Measurements from ENCODE around the gene CIB4.

CIB4 gene

DNA sequence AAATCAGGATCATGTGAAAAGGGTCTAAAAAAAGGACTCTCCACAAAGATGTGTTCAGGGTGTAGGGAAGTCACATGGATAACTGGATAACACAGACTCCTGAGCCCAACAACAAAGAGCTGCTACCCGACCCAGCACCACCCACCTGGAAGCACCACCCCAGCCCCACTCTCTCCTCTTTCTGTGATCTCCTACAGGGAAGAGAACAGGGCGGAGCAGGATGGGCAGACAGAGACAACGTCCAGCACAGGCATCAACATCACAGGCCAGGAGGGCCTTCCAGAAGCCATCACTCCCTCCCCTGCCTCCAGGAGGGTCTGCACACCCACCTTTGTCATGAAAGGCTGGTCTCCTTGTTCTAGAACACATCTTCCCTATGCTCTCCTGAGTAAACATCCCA lies 1.3 kb upstream of the CIB4 start:
- no peak for DNase-seq (ENCODE audit: low read depth in 2 of 2)

DNA sequence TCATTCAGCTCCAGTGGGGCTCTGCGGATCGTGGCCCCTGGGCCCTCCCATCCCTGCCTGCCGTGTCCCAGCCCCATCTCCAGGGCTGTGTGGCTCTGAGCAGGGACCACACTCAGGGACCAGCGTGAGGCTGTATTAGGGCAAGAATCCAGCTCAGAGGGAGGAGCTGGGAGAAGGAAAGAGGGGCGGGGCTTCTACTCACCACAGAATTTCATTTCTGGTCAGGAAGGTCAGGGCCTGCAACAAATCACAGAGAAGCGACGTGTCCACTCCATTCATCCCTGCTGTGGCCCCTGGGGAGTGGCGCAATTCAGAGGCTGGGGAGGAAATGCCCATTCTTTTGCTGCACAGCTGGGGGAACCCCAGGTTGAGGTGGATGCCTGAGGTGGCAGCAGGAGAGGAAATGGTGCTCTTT lies 828 bp downstream of the CIB4 start:
- DNase-seq (ENCODE audit: low read depth in 2 of 2): no peak

DNA sequence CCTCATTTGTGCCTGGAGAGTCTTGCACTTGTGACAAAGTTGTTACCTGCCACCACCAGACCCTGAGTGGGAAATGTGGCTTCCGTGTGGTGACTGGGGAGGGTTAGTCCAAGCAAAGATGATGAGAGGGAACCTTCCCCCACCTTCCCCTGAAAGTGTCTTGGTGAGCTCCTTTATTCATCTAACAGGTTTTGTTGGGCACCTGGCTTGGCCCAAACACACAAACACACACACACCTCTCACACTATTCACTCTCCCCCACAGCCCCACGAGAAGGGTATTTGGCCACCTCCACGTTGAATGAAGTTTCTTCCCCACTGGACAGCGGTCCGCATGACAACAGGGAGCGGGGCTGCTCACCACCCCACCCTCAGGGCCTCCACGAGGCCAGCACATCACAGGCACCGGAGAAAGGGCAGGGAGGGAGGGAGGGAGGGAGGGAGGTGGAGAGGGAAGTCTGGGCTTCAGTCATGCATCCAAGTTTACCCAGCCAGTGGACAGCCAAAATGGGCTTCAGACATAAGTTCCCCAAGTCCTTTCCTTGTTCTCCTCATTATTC lies 1.4 kb downstream of the CIB4 start:
- DNase-seq (ENCODE audit: low read depth in 2 of 2): no peak

DNA sequence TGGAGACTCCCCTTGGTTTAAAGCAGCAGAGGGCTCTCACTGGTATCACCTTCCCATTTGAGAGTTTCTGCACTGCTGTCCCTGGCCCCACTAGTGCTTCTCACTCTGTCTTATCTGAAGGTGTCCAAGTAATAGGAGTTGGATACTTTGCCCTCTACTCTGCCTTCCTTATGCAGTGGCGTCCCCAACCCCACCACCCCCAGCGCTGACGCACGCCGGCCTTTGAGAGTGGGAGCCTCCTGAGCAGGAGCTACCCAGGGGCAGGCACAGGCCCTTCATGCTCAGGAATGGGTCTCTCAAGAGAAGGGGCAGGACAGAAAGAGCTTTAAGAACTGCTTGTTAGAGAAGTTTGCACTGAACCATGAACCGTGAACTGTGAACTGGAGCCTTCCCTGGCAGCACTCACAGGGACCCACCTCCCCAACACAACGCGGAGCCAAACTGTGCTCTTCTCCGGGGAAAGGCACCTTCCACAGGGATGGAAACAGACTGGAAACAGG lies 3.3 kb downstream of the CIB4 start:
- DNase-seq (ENCODE audit: low read depth in 2 of 2): no peak

DNA sequence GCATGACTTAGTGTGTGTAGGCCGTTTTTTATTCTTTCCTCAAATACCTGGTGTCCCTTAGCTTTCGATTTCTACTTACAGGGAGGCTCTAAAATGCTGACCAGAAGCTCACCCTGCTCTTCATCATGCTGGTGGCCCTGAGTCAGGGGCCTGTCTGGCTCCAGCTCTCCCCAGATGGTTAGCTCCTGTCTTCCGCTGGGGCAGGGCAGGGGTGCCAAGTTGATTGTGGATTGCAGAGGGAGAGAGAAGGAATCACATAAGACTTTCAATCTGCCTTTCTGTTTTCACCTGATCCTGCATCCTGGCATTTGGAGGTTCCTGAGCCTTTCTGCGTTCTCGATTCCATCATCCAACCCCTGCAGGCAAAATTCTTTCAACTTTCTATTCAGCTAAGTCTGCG lies 4.2 kb downstream of the CIB4 start:
- no peak for DNase-seq (ENCODE audit: low read depth in 2 of 2)

DNA sequence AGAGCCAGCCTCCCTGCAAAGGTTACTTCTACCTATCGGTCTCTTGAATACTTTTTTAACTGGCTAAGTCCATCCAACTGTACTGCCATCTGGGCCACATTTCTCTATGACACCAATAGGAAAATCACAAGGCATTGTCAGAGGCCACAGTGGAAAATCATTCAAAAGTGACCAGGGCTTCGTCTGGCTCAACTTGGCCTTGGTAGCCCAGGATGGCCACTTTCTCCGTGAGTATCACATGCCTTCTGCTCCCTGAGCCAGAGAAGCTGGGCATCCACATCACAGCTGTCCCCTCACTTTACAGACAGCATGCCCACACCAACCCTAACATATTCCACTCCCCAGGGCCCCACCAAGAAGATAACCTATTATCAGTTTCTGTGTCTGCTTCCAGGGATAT lies 5.8 kb downstream of the CIB4 start:
- no peak for DNase-seq (ENCODE audit: low read depth in 2 of 2)

DNA sequence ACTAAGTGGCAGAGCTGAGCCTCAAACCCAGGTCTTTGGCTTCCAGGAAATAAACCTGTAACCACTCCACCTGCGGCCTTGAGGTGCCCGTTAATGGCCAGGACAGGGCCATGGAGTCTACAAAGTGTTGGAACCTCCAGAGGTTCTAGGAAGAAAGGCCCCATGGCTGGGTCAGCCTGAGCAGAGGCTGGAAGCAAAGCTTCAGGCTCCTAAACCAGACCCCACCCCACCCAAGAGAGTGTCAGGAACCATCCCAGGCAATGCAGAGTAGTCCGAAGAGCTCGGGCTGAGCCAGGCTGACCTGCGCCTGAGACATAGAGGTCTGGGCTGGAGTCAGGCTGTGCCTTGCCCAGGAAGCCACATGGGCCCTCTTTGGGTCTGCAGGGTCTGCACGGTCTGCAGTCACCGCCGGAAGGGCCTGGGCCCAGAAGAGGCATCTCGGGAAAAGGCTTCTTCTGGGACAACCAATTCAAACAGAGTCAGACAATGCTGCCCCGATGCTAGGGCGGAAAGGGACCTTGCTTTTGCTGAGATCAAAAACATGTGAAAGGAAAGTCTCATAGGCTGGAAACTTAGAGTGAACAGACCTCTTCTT lies 6.4 kb downstream of the CIB4 start:
- no peak for DNase-seq (ENCODE audit: low read depth in 2 of 2)

DNA sequence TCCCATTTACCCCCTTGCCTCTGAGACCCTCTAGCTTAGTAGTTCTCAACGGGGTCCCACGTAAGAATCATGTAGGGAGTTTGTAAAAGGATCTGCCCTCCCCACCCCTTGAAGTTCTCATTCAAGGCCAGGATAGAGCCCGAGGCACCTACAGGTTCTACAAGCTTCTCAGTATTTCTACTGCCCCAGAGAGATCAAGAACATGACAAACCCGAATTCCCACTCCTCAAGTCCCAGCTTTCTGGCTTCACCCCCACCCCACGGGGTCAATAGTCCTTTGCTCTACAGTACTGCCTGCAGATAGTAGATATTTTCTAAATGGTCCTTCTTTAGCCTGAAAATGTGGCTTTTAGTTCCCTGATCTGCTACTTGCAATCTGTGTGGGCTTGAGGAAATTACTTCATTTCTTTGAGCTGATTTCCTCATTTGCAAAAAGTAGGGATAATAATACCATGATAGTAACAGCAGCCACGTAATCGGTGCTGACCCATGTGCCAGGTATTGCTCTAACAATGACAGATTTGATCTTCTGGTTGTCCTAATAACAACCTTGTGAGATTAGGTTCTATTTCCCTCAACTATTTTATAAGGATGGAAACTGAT lies 7.1 kb downstream of the CIB4 start:
- DNase-seq (ENCODE audit: low read depth in 2 of 2): no peak

DNA sequence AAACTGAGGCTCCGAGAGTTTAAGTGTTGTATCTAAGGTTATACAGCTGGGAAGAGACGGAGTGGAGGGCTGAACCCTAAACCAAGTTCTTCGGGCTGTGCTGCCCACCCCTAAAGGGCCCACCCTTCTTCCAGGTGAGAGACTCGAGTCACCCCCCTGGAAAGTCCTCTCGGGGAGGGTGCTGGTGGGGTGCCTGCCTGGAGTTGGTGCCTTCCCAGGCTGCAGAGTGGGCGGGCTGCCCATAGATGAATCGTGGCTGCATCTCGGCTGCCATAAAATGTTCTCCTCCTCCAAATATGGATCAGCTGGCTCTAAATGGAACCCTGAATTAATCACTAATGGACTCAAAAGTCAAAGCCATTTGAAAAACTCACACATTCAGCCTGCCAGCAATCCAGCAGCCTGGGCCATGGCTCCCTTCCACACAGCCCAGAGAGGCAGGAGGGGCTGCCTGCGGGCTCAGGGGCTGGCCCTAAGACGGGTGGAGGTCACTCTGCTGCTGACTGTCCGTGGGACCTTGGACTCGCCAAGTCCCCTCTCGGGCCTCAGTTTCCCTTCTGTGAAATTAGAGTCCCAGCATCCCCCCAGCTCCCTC lies 7.7 kb downstream of the CIB4 start:
- DNase-seq (ENCODE audit: low read depth in 2 of 2): no peak

DNA sequence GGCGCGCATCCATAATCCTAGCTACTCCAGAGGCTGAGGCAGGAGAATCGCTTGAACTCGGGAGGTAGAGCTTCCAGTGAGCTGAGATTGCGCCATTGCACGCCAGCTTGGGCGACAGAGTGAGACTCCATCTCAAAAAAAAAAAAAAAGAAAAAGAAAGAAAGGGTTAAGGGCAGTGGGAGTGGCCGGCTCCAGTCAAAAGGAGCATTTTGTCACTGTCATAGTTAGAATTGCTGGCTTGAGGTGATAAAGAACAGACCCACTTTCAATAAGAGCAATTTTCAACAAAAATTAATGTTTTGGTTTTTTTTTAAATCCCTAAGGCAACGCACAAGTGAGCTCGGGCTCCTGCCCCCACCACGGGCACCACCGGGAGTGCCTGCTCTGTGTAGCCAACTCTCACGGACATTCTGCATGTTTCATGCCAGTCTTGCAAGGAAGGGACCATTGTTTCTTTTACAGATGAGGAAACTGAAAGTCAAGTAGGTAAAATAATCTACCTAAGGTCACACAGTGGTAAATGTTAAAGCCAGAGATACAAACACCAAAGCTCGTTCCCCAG lies 8.5 kb downstream of the CIB4 start:
- DNase-seq (ENCODE audit: low read depth in 2 of 2): no peak

DNA sequence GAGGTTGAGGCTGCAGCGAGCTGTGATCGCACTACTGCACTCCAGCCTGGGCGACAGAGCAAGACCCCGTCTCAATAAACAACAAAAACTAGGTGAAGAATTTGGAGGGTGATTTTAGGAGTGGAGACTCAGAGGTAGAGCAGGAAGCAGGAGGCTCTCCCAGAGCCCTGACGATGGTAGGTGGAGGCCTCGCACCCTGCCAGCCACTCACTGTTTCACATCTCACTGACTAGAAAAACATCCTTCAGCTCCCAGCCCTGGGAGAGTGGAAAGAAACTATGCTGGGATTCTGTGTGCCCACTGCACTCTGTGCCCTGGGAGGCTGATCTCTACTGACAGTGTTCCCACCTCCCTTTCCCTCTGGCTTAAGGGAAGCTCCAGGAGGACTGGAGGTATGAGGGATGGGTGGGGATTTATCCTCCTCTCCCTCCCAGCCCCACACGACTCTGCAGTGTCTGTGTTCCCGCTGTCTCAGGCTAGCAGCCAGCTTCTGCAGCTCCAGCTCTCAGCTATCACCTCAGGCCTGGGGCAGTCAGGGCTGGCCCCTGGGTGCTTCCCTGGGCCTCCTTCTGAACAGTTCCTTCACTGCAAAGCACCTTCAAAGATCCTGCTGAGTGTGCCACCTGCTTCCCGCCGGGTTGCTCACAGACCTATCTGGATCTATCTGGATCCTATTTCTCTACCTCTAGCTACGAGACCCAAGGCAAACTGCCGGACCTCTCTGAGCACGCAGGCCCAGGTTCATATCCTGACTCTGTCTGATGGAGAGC lies 9.6 kb downstream of the CIB4 start:
- DNase-seq (ENCODE audit: low read depth in 2 of 2): no peak

DNA sequence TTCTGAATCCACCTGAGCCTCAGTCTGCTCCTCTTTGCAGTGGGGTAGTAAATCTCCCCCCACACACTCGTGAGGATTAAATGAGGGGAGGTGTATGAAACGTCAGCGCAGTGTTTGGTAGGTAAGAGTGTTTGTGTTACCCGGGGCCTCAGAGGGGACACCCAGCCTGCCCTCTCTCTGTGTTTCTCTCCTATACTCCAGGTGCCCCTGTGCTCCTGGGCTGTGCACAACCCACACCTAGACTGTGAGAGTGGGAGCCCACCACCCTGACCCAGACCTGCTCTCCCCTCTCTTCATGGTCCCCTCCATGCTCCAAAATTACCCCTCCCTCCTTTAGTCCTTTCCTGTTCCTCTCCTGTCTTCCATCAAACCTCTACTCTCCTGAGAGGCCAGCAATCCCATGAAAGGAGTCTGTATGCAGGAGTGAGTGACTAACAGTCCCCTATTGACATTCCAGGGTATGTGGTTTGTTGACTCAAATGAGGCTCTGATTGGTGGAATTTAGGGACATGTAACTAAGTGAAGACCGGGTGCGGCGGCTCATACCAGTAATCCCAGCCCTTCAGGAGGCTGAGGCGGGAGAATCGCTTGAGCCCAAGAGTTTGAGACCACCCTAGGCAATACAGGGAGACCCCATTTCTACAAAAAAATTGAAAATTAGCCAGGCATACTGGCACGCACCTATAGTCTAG lies 10.4 kb downstream of the CIB4 start:
- DNase-seq (ENCODE audit: low read depth in 2 of 2): no peak

DNA sequence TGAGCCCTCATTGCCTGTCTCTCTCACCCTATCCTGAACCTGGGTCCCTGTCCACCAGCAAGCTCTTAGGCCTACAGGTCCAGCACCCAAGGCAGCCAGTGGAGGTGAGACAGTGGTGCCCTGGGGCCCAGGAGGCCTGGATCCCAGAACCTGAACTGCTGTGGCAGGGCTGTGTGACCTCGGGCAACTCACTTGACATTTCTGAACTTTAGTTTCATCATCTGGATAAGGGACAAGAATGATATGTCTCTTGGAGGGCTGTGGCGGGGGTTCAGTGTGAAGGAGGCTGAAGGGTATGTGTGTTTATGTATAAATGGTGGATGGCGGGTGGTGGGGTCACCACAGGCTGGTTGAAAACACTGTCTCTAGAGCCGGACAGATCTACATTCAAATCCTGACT lies 10.9 kb downstream of the CIB4 start:
- DNase-seq (ENCODE audit: low read depth in 2 of 2): no peak

DNA sequence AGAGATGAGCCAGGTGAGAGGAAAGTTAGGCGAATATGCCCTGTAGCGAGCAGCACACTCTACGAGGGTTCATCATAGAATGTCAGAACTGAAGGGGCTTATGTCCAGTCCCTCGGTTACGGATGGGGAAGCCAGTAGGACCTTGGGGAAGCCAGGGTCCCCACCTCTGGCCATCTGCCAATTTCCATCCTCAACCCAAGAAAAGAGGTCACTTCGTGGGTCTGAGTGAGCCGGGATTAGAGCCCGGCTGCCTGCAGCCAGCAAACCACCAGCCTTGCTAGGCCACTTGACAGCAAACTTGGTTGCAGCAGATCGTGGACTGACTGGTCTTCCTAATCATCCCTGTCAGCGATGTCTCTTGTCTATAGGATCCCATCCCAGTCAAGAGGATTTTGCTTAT lies 11.4 kb downstream of the CIB4 start:
- DNase-seq (ENCODE audit: low read depth in 2 of 2): no peak

DNA sequence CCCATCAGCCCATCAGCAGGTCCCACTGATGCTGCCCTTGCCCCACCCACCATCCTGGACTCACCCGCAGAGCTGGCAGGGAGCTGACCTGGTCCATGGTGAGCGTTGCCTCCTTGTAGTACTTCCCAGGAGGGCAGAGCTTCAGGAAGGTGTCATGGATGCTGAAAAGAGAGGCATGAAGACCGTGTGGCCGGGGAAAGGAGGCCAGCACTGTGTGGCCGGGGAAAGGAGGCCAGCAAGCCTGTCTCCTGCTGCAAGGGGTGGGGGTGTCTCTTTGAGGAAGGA lies 11.9 kb downstream of the CIB4 start:
- no peak for DNase-seq (ENCODE audit: low read depth in 2 of 2)

DNA sequence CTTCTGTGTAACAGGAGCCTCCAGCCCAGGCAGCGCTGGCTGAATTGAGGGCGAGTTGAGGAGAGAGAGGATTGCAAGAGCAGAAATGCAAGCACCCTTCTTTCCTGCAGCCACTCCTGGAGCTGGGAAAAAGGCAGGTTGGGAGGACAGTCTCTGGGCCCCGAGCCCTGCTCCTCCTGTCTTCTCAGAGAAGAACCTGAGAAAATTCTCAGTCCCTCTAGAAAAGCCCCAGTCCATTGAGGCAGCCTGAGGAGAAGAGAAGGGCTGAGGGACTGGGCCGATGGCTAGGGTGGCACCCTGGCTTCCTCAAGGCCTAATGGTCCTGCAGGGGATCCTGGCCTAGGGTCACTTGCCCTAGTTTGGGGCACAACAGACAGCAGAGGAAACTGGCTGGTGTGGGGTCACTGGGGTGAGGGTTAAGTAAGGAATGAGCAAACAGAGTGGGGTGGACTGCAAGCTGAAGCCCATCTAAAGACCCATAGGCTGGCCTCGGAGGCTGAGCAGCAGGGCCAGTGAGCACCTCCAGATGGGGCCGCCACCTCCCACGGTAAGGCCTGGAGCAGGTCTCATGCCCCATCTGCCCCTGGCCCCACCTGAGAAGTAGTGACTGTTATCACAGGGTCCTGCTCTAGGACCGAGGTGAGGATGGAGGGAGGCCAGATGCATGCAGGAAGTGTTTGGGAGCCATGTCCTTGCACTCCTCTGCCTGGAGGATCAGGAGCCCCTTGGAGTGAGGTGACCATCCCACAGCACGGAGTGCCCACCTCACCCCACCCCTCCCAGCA lies 12.4 kb downstream of the CIB4 start:
- DNase-seq (ENCODE audit: low read depth in 2 of 2): no peak

DNA sequence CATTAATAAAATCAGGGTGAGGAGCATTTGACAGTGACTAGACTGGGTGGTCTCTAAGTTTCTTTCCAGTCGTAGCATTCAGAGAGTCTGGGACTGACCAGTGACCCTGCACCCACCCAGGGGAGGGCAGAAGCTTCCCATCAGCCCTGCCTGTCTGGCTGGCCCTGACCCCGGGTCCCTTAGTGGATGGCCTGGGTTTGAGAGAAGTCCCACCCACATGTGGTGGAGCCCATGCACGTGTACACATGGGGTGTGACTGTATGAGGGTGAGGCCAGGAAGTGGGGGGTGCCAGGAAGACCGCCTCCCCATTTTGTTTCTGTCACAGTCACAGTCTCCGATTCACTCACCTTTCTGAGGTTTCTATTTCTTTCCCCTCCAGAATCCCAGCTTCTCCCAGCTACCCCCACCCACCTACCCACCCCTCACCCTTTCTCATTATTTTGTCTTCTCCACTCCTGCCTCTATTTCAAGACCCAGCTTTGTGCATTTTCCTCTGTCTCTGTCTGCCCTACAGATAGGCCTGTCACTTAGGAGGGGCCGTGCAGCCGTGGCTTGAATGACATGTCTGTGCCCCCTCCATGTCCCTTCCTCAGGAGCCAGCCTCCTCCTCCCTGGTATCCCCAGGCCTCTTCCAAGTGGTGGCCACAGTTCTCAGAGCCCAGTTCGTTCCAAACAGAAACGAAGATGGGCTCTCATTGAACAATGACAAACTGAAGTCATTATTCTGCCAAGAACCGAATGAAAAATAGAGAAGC lies 13.6 kb downstream of the CIB4 start:
- no peak for DNase-seq (ENCODE audit: low read depth in 2 of 2)

DNA sequence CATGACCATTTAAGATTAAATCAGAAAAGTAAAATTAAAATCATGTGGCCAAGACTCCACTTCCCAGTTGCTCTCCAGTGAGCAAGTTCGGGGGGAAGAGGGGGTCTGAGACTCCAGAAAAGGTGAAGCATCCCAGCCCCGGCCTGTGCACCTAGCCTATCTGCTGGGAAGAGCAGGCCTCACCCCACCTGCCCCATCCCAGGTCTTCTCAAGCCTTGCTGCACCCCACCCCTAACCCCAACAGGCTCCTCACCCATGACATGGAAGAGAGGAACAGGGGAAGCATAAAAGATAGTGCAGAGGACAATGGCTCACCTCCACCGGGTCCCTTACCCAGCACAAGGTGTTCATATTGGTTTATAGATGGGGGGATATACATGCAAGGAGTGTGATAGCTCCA lies 14.6 kb downstream of the CIB4 start:
- DNase-seq (ENCODE audit: low read depth in 2 of 2): no peak

DNA sequence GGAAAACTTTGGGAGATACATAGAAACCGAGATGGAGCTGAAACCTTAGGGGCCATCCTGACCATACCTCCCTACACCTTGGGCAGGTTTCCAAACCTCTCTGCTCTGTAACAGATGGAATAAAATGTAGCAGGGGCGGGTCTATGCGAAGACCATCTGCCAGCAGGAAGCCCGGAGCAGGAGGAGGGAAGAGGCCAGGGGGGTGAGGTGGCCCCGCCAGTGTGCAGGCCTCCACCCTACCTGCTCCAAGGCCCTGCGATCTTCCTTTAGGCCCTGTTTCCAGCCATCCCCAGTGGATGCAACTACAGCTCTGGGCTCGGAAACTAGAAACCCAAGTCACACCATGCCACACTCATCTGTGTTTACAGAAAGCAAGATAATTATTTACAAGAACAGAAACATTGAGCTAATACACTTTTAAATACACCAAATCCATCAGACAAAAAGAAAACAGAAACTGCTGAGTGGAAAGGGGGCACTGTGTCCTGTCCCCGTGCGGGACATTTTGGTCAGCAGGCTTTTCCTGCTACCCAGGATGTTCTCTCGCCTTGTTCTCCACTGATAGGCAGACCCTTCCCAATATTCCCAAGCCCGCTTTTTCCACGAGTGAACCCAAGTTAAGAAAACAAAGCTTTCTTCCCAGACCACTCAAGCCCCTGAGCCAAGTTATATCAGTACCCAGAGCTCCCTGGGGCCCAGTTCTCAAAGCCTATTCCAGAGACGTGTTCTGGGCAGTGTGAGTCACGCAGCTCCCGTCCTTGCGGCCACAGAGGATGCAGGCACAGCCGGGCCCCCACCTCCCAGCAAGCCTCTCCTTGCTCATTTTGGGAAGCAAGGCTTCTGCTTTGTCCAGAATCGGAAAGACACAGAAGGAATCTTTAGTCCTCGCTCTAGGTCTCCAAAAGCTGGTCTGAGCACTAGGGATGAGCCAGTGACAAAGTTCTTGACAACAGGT lies 17.3 kb downstream of the CIB4 start:
- no peak for DNase-seq (ENCODE audit: low read depth in 2 of 2)

Data from stimulated activated CD4-positive, alpha-beta T cell treated with anti-CD3 and anti-CD28 coated beads, Interleukin-4, amount 100 ng/mL, for 48 hours (primary cell).